Neural progenitor cell (in vitro differentiated cells): ENCODE results near the gene TRIM32.

Experiments
- EZH2 ChIP-seq: fragments of 200-600 bp; sonication (generic); IDR thresholded peaks from 2 replicates; pipeline ENCODE4 v1.6.1; 2017; ENCODE audit warnings: antibody characterized with exemption, mild to moderate bottlenecking, moderate library complexity
- TF ChIP-seq, protein P1 (sequence below): fragments of 200-600 bp; sonication (generic); IDR thresholded peaks from 2 replicates; pipeline ENCODE4 v1.5.1; 2017; ENCODE audit warnings: antibody characterized with exemption, mild to moderate bottlenecking

DNA sequence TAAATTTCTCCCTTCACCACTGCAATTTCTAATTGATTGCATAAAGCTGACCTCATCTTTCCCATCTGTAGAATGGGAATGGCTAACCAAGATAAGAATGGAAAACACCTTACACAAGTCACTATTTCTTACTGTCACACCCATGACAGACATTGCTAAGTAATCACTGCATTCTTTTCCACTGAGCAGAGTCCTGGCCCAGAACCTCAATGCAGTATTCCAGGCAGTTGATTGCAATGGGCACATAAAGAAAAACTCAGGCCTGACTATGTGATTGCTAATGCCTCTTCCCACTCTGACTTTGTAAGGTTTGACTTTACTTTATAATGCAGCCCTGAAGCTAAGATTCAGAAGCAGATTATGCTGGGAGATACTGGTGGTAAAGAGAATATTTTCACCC is 29.3 kb downstream of the TRIM32 start:
- TF ChIP-seq, protein P1, sequence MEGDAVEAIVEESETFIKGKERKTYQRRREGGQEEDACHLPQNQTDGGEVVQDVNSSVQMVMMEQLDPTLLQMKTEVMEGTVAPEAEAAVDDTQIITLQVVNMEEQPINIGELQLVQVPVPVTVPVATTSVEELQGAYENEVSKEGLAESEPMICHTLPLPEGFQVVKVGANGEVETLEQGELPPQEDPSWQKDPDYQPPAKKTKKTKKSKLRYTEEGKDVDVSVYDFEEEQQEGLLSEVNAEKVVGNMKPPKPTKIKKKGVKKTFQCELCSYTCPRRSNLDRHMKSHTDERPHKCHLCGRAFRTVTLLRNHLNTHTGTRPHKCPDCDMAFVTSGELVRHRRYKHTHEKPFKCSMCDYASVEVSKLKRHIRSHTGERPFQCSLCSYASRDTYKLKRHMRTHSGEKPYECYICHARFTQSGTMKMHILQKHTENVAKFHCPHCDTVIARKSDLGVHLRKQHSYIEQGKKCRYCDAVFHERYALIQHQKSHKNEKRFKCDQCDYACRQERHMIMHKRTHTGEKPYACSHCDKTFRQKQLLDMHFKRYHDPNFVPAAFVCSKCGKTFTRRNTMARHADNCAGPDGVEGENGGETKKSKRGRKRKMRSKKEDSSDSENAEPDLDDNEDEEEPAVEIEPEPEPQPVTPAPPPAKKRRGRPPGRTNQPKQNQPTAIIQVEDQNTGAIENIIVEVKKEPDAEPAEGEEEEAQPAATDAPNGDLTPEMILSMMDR: no peak
- no peak for TF ChIP-seq EZH2
